ENCODE results near the gene MSANTD7. TPM values are rescaled to one million over a fixed set of nuclear protein-coding genes. Genes with fewer than 3 reads are reported as not detected.
"Not testable (repeated sequence)": the region's sequence is repeated elsewhere in the genome, so short reads cannot be mapped to it uniquely, and the experiment has no call there.

The MSANTD7 gene, protein sequence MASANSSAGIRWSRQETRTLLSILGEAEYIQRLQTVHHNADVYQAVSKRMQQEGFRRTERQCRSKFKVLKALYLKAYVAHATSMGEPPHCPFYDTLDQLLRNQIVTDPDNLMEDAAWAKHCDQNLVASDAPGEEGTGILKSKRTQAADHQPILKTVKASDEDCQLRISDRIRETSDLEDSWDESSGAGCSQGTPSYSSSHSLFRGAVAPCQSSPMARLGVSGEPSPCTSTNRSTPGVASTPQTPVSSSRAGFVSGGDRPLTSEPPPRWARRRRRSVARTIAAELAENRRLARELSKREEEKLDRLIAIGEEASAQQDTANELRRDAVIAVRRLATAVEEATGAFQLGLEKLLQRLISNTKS
- total RNA-seq: 10 to 100 TPM; 19.8 to 26.3 TPM

- peak within 1 kb of the TSS; percentile 84 to 96 for H3K4me3 Mint-ChIP-seq
Observed at GRCh38 chr10:14837757-14838581, at the start of gene MSANTD7, which contains the start of the genes CDNF and HSPA14. MSANTD7 (plus strand) TSS chr10:14838306; CDS start chr10:14842285, 3,979 bp downstream. CDNF (minus strand) TSS chr10:14838037; CDS start chr10:14837946, 91 bp downstream. HSPA14 (plus strand) TSS chr10:14838306; CDS start chr10:14838403, 97 bp downstream.

GRCh38 chr10:14798636-14799035 lies 39.5 kb upstream of the MSANTD7 start:
- DNase-seq: no peak
- no peaks in the 10 kb centered on the region for H3K4me1 Mint-ChIP-seq (ENCODE audit: low read depth)
- H3K4me3 Mint-ChIP-seq: no peak overlapping the region
- no peaks in the 10 kb centered on the region for H3K36me3 Mint-ChIP-seq (ENCODE audit: insufficient read depth in 2 of 2)
- no peak for ATAC-seq (replicated peaks in 1 of 2)
- no peaks in the 10 kb centered on the region for H3K9me3 Mint-ChIP-seq
- no peaks in the 10 kb centered on the region for H3K27me3 Mint-ChIP-seq (ENCODE audit: low read depth)
- no peak overlapping the region for H3K27ac Mint-ChIP-seq

More at GRCh38 chr10:14837757-14838581, at the start of gene MSANTD7, which contains the start of the genes CDNF and HSPA14:
- Mint-ChIP-seq H3K27ac (peak within 1 kb of the TSS; percentile 78), H3K36me3 (ENCODE audit: insufficient read depth in 2 of 2) (peaks cover 8 to 14% of the 10 kb centered on the region in 2 donors), H3K9me3 (no peaks in the 10 kb centered on the region), H3K27me3 (ENCODE audit: low read depth) (no peaks in the 10 kb centered on the region), H3K4me1 (ENCODE audit: low read depth) (peaks cover 26% of the 10 kb centered on the region)
- ATAC-seq (replicated peaks in 1 of 2) (peak; percentile 93), DNase-seq (peak; percentile 99 to 100)

DNA sequence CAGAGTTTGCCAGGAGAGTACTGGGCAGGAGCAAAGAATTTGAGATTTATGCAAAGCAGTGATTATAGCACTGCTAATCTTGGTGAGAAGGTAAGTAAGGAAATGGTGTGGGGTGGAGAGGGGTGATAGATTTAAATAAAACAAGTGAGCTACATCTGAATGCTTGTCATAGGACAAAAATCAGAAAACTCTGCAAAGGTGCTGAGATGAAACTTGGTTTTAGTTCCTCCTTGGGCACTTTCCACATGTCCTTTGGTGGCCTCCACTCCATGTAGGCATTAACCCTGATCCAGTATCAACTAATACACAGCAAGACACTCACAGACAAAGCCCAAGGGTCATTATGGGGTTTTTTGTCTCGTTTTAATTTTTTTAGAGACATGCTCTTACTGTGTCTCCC lies 37.7 kb upstream of the MSANTD7 start:
- Mint-ChIP-seq H3K4me3 (no peak overlapping the region), H3K27ac (no peak overlapping the region), H3K9me3 (no peaks in the 10 kb centered on the region), H3K27me3 (ENCODE audit: low read depth) (no peaks in the 10 kb centered on the region), H3K36me3 (ENCODE audit: insufficient read depth in 2 of 2) (no peaks in the 10 kb centered on the region), H3K4me1 (ENCODE audit: low read depth) (no peaks in the 10 kb centered on the region)
- ATAC-seq (replicated peaks in 1 of 2) (no peak), DNase-seq (no peak)

DNA sequence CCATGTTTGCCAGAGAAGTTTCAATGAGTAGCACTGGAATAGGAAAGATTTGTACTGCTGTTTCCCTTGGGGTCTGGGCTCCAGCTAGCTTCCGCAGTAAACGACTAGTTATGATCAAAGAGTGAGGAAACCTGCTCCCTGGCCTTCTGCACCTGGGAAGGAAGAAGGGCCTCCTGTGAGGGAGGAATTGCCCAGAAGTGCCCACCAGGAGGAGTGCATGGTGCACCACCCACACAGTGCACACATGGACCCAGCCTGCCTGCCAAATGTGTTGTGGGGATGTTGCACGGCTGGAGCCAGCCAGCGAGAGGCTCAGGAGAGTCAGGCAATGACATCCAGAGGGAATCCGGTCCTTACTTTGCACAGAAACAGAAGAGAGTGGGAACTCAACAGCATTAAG lies 36.4 kb upstream of the MSANTD7 start:
- no peaks in the 10 kb centered on the region for H3K27me3 Mint-ChIP-seq (ENCODE audit: low read depth)

DNA sequence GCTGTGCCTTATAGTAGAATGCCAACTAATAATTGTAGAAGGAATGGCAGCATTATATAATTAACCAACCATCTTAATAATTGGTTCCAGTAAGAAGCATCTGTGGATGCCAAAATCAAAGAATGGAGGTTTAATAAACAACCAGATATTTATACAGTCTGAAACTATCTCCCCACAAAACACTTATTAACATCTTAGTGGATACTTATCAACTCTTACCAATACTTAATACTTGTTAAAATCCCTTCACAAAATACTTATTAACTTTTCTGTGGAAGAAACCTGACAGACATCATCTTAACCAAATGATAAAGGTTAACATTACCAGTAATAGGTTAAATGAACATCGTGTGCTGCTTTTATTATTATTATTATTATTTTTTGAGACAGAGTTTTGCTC lies 34.3 kb upstream of the MSANTD7 start:
- Mint-ChIP-seq H3K4me1 (ENCODE audit: low read depth) (no peaks in the 10 kb centered on the region), H3K27ac (no peak overlapping the region), H3K4me3 (no peak overlapping the region), H3K36me3 (ENCODE audit: insufficient read depth in 2 of 2) (no peaks in the 10 kb centered on the region), H3K9me3 (no peaks in the 10 kb centered on the region), H3K27me3 (ENCODE audit: low read depth) (no peaks in the 10 kb centered on the region)
- ATAC-seq (replicated peaks in 1 of 2) (no peak), DNase-seq (no peak)

More for the DNA sequence above, 36.4 kb upstream of the MSANTD7 start:
- Mint-ChIP-seq H3K4me1 (ENCODE audit: low read depth) (no peaks in the 10 kb centered on the region), H3K9me3 (no peaks in the 10 kb centered on the region), H3K27ac (no peak overlapping the region), H3K4me3 (no peak overlapping the region), H3K36me3 (ENCODE audit: insufficient read depth in 2 of 2) (no peaks in the 10 kb centered on the region)
- ATAC-seq (replicated peaks in 1 of 2): no peak
- DNase-seq: no peak

DNA sequence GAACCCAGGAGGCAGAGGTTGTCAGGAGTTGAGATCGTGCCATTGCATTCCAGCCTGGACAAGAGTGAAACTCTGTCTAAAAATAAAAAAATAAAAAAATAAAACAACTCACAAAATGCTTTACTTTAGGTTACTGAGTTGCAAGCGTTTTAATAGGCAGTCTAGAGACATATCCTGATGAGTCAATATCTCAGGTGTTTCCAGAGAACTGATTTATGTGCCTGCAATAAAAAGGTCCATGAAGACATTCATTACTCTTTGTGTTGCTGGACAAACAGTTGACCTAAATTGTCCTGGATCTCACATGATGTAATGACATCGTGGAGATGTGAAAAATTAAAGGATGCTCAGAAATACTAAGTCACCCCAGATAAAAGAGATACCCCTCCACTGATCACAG lies 31.8 kb upstream of the MSANTD7 start:
- H3K27me3 Mint-ChIP-seq (ENCODE audit: low read depth): no peaks in the 10 kb centered on the region
- H3K9me3 Mint-ChIP-seq: no peaks in the 10 kb centered on the region
- H3K4me3 Mint-ChIP-seq: no peak overlapping the region
- DNase-seq (no peak), ATAC-seq (replicated peaks in 1 of 2) (no peak)
- no peak overlapping the region for H3K27ac Mint-ChIP-seq
- peaks cover 4% of the 10 kb centered on the region for H3K4me1 Mint-ChIP-seq (ENCODE audit: low read depth)
- H3K36me3 Mint-ChIP-seq (ENCODE audit: insufficient read depth in 2 of 2): no peaks in the 10 kb centered on the region

- H3K9me3 Mint-ChIP-seq: no peaks in the 10 kb centered on the region
- peaks cover 23% of the 10 kb centered on the region for H3K4me1 Mint-ChIP-seq (ENCODE audit: low read depth)
- H3K27ac Mint-ChIP-seq: peak overlapping the region; percentile 60
- ATAC-seq (replicated peaks in 1 of 2) (peak in 1 of 2 donors; percentile 59), DNase-seq (no peak)
- H3K36me3 Mint-ChIP-seq (ENCODE audit: insufficient read depth in 2 of 2): no peaks in the 10 kb centered on the region
- no peaks in the 10 kb centered on the region for H3K27me3 Mint-ChIP-seq (ENCODE audit: low read depth)
- peak overlapping the region in 1 of 2 donors; percentile 60 for H3K4me3 Mint-ChIP-seq
Observed at GRCh38 chr10:14810969-14811953, 26.8 kb upstream of the MSANTD7 start.

DNA sequence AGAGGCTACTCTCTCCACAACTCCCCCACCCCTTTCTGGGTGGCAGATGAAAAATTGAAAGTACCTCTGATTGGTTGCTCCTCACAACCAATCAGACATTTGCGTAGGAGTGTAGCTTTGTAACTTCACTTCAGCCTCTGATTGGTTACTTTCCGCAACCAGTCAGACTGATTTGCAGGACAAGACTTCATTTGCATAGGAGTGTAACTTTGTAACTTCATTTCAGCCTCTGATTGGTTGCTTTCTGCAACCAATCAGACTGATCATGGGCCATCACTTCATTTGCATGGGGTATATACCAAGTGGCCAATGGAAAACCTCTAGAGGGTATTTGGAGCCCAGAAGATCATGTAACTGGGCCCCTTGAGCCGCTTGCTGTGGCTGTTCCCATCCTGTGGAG lies 25.8 kb upstream of the MSANTD7 start:
- DNase-seq (no peak), ATAC-seq (replicated peaks in 1 of 2) (peak; percentile 52 to 75)
- no peaks in the 10 kb centered on the region for H3K27me3 Mint-ChIP-seq (ENCODE audit: low read depth)
- peak overlapping the region; percentile 61 to 68 for H3K4me3 Mint-ChIP-seq
- H3K27ac Mint-ChIP-seq: no peak overlapping the region
- H3K4me1 Mint-ChIP-seq (ENCODE audit: low read depth): peaks cover 23% of the 10 kb centered on the region
- H3K9me3 Mint-ChIP-seq: no peaks in the 10 kb centered on the region
- H3K36me3 Mint-ChIP-seq (ENCODE audit: insufficient read depth in 2 of 2): no peaks in the 10 kb centered on the region

DNA sequence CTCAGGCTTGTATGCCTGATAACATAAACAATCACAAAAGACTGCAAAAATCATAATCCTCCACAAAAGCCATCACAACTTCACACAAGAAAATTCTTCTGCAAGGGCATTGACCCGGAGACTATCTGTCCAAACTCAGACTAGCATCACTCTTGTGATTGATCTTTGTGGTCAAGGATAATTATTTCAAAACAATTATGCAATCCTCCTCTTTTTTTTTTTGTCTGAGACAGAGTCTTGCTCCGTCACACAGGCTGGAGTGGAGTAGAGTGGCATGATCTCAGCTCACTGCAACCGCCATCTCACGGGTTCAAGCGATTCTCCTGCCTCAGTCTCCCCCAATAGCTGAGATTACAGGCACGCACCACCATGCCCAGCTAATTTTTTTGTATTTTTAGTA lies 22.4 kb upstream of the MSANTD7 start:
- no peak overlapping the region for H3K27ac Mint-ChIP-seq
- H3K4me3 Mint-ChIP-seq: no peak overlapping the region
- no peaks in the 10 kb centered on the region for H3K36me3 Mint-ChIP-seq (ENCODE audit: insufficient read depth in 2 of 2)
- H3K27me3 Mint-ChIP-seq (ENCODE audit: low read depth): no peaks in the 10 kb centered on the region
- no peaks in the 10 kb centered on the region for H3K9me3 Mint-ChIP-seq
- ATAC-seq (replicated peaks in 1 of 2): no peak
- no peak for DNase-seq
- H3K4me1 Mint-ChIP-seq (ENCODE audit: low read depth): peaks cover 23% of the 10 kb centered on the region

- H3K4me3 Mint-ChIP-seq; H3K9me3 Mint-ChIP-seq; H3K36me3 Mint-ChIP-seq (ENCODE audit: insufficient read depth in 2 of 2); H3K27me3 Mint-ChIP-seq (ENCODE audit: low read depth); DNase-seq; H3K27ac Mint-ChIP-seq; ATAC-seq (replicated peaks in 1 of 2): not testable (repeated sequence)
- peaks cover 15% of the 10 kb centered on the region for H3K4me1 Mint-ChIP-seq (ENCODE audit: low read depth)
Observed at GRCh38 chr10:14816717-14817116, 21.4 kb upstream of the MSANTD7 start.

GRCh38 chr10:14820010-14820774 lies 17.9 kb upstream of the MSANTD7 start:
- peaks cover 2% of the 10 kb centered on the region for H3K27me3 Mint-ChIP-seq (ENCODE audit: low read depth)
- H3K9me3 Mint-ChIP-seq: no peaks in the 10 kb centered on the region
- ATAC-seq (replicated peaks in 1 of 2) (no peak), DNase-seq (no peak)
- H3K36me3 Mint-ChIP-seq (ENCODE audit: insufficient read depth in 2 of 2): no peaks in the 10 kb centered on the region
- H3K4me1 Mint-ChIP-seq (ENCODE audit: low read depth): peaks cover 6% of the 10 kb centered on the region
- H3K27ac Mint-ChIP-seq: no peak overlapping the region
- no peak overlapping the region for H3K4me3 Mint-ChIP-seq

GRCh38 chr10:14820775-14821154 lies 17.3 kb upstream of the MSANTD7 start:
- peaks cover 6% of the 10 kb centered on the region for H3K4me1 Mint-ChIP-seq (ENCODE audit: low read depth)
- H3K36me3 Mint-ChIP-seq (ENCODE audit: insufficient read depth in 2 of 2): no peaks in the 10 kb centered on the region
- H3K27ac Mint-ChIP-seq: no peak overlapping the region
- DNase-seq: no peak
- no peak overlapping the region for H3K4me3 Mint-ChIP-seq
- H3K27me3 Mint-ChIP-seq (ENCODE audit: low read depth): peaks cover 7% of the 10 kb centered on the region
- no peak for ATAC-seq (replicated peaks in 1 of 2)
- H3K9me3 Mint-ChIP-seq: no peaks in the 10 kb centered on the region

Data from activated T-cell treated with anti-CD3 and anti-CD28 coated beads, Interleukin-2, amount 50 U/mL, for 72 hours (primary cell).